ENCODE results near the gene TTF2.
"Not testable (repeated sequence)": the region's sequence is repeated elsewhere in the genome, so short reads cannot be mapped to it uniquely, and the experiment has no call there.

The TTF2 gene

DNA sequence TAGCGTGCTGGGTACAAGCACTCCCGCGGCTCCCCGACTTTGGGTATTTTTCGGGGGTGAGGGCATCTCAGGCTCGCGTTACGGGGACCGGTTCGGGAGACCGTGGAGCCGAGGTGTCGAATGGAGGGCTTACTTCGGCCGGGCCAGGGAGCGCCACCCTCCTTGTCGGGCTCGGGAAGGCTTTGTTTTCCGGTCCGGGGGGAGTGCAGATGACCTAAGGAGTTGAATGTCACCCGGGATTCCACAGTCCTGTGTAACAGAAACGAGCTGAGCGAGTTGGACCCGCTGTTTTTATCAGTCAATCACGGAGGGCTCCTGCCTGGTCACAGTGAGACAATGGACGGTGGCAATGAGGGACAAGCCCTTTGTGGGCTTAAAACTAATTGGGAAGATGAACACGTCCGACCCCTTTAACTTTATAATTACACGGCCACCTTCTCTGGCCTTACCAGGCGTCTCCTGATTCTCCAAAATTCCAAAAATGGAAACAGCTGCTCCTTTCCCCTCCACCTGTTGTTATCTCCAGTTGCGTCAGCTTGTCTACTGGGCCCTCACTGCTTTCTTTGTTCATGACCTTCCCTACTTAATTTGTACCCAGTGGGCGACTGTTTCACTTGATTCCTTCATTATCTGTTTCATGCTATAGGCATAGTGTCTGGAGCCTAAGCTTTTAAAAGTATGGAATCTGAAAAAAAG lies 62.4 kb downstream of the TTF2 start:
- DNase-seq: no peak

DNA sequence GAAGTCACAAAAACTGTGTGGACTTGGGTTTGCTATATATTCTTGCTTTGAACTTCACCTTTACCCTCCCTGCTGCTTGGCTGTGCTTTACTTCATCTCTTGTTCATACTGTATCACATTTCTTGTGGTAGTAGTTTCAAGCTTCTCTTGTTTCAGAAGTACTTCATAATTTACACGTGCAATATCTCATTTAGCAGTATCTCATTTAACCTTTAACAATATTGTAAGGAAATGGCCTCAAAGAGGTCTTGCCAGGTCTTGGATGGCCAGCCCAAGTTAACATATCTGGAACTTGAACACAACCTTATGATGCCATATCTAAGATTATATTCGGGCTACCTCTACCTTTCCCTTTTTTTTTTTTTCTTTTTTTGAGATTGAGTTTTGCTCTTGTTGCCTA lies 63.1 kb downstream of the TTF2 start:
- no peak for DNase-seq

DNA sequence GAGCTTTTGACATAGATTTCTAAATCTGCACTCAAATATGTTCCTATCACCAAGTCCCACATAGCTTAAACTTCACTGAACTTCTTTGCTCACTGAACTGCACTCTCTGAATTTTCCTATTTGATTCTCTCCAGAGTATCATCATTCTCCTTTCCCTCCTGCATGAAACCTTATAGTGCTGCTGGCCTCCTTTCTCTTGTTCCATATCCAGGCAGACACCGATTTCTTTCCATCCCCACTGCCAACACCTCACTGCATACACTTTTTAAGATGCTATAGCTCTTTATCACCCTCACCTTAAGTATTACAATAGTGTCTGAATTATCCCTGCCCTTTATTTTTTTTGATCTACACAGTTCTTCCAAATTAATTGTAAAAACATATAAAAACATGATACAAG lies 64.5 kb downstream of the TTF2 start:
- no peak for DNase-seq

DNA sequence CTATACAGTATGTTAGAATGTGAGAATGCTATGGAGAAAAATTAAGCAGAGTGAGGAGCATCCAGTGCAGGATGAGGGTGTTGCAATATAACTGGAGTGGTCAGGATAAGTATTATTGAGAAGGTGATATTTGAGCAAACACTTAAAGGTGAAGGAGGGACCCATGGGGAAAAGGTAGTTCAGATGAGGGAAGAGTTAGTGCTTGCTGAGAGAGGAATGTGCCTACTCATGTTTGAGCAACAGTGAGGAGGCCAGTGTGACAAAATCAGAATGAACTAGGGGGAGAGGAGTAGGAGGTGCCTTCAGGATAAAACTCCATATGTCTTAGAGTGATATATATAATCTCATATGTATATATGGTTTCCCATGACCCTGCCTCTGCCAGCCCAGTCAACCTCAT lies 67.7 kb downstream of the TTF2 start:
- DNase-seq: no peak

DNA sequence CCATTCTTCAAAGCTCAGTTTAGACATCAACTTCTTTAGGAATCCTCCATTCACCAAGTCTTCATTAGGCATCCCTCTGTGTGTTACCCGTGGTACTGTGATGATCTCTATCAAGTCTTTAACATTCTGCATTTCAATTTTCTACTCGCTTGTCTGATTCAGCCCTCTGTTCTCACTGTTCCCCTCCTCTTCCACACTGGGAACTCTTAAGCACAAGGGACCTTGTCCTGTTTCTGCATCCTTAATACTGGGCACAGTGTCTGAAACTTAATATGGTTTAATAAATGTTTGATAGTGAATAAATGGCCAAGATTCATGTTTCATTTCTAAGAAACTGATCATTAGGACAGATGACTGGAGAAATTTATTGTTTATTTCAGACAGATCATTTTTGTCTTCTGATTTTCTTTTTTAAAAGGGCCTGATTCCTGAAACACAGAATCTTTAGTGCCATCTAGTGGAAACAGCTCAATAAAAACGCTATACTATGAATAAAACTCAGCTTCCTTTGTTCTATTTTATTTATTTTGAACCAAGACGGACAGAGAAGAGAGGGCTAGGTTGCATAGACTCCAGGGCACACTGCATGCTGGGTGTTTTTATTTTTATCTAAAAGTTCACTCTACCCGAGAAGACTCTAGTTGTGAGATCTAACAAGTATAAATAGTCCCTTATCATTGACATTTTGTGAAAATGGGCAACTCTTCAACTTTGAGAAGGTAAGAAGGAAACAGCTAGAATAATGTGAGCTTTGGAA lies 68.4 kb downstream of the TTF2 start:
- DNase-seq: peak; percentile 53

DNA sequence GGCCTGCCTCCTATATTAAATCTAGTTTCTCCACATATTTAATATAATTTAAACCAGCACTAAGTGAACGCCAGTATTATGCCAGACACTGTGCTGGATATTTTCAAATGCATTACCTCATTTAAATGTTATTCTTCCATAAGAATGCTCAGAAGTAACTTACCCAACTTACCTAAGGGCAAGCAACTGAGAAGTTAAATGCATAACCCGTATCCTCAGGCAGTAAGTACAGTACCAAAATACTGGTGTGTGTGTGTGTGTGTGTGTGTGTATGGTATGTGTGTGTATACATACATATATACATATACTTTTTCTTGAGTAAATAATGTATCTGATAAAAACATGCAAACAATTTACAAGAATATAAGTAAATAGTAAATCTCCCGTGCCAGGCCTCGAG lies 70.4 kb downstream of the TTF2 start:
- DNase-seq: no peak

DNA sequence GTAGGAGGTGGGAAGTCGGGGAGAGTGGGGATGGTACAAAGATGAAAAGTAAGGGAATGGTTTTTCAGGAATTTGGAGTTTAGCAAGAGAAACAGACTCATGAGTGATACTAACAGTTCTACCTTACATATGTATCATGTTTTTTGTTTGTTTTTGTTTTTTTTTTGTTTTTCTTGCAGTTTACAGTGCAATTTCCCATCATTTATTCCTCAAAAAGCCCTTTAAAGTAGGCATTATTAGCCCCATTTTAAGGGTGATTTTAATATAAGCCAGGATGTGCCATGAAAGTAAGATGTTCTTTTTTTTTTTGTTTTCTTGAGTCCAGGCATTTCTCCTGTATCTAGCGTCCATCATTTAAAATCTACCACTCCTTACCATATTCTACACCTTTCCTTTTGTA lies 75.2 kb downstream of the TTF2 start:
- no peak for DNase-seq

DNA sequence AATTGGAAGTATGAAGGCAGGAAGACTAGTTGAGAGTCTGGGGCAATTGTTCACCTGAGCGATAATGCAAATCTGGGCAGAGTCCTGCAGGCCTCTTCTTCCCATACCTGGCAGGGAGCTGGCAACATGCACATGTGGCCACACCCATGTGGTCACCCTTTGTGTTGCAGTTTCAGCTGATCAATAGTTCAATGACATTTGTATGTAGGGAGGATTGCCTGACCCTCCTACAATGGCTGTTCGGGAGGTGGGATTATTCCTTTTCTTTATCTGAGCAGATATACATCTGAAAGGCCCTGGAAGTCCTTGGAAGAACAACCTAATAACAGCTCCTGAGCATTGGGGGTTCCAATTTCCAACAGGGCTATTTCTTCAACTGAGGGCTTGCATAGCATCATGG lies 76.6 kb downstream of the TTF2 start:
- DNase-seq: no peak

DNA sequence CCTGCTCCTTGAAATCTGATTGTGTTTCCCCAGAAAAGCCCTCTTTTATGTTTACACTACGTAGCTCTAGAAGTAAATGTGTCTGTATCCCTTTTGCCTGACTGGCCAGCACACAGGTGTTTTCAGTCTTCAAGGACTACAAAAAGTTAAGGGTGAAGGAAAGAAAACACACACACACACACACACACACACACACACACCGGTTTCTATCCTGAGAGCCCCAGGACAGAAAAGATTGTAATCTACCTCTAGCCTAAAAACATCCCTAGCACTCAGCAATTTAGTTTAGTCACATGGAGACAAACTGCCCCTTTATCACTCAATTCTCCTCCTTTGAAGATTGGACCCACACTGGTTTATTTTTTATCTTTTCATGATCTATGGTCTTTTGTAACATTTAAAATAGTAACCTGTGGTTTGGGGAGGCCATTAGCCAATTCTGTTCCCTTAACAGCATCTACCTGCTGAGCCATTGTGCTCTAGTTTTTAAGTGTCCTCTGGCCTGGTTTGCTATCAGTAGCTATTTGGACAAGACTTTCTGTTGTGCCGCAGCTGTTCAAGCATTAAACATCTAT lies 77.2 kb downstream of the TTF2 start:
- DNase-seq: no peak

DNA sequence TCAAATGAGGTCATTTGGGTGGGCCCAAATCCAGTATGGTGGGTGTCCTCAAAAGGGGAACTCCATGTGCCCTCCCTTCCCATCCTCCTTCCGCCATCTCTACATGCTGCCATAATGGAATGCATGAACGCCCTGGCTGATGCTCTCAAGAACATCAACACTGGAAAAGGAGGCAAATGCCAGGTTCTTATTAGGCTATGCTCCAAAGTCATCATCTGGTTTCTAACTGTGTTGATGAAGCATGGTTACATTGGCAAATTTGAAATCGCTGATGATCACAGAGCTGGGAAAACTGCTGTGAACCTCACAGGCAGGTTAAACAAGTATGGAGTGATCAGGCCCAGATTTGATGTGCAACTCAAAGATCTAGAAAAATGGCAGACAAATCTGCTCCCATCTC lies 78.0 kb downstream of the TTF2 start:
- no peak for DNase-seq

DNA sequence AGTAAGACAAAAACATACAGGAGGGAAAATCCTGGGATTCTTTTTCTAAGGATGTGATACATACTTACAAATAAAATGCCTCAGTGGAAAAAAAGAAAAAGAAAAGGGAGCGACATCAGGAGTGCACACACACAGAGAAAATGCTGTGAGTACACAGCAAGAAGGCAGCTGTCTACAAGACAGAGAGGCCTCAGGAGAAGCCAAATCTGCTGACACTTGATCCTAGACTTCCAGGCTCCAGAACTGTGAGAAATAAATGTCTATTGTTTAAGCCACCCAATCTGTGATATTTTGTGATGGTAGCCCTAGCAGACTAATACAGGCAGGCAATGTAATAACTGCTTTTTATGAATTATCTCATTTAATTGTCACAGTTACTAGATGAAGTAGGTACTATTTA lies 78.4 kb downstream of the TTF2 start:
- DNase-seq: no peak

DNA sequence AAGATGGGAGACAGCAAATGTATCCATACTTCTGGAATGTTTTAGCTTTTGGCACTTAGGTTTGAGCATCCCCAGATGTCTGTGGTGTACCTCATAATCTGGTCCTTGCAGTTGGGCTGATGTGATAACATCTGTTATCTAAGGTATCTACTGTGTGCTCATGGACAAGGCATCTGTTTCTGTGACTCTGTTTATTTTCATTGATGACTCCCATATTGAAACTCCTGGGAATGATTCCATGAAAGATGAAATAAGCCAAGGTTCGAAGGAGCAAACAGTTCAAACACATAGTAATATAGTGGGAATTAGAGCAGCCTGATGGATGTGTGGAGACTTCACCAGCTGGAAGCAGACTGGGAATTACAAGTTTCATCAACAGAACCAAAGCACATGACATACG lies 82.1 kb downstream of the TTF2 start:
- DNase-seq: no peak

DNA sequence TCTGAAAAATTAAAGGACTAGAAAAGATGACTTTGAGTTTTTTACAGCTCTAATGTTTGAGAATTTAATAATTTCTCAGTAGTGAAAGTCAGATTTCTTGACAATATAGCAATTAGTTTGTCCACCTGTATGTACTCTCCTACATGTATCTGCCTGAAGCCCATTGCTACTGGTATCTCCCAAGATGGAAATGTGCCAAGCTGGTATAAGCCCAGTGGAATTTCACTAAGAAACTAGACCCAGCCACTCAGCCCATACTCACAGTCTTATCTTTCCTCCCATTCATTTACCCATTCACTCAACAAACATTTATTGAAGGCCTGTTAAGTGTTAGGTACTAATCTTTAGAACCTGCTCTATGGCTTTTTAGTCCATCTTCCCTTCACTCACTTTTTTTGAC lies 83.0 kb downstream of the TTF2 start:
- DNase-seq: no peak

DNA sequence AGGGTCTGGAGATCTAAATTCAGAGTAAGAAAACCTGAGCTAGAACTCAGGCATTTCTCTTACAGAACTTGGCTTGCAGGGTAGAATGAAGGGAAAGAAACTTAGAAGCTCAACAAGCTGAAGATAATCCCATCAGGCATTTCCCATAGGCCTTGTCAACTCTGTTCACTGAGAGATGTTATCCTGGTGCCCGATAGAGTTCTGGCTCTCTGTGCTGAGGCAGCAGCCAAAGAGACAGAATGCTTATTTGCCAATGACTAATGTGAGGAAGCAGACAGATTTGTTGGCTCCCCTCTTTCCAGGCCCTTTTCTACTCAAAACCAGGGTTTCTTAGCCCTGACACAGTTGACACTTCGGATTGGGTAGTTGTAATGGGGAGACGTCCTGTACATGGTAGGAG lies 83.7 kb downstream of the TTF2 start:
- no peak for DNase-seq

DNA sequence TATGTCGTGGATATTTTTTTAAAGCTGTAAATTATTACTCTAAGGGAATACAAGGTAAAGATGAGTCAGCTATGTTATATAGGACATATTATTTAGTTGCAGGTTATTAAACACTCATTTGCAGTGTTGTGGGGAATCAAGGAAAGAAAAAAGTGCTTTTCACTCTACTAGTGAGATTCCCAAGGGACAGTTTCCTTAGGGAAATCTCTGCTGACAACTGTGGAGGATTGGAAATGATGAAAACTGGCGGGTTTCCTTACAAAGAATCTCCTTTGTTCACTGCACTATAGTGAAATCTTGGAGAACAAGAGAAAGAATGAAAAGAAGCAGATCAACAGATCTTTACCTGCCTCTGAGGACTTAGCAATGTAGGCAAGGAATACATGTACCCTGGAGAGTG lies 85.9 kb downstream of the TTF2 start:
- no peak for DNase-seq

DNA sequence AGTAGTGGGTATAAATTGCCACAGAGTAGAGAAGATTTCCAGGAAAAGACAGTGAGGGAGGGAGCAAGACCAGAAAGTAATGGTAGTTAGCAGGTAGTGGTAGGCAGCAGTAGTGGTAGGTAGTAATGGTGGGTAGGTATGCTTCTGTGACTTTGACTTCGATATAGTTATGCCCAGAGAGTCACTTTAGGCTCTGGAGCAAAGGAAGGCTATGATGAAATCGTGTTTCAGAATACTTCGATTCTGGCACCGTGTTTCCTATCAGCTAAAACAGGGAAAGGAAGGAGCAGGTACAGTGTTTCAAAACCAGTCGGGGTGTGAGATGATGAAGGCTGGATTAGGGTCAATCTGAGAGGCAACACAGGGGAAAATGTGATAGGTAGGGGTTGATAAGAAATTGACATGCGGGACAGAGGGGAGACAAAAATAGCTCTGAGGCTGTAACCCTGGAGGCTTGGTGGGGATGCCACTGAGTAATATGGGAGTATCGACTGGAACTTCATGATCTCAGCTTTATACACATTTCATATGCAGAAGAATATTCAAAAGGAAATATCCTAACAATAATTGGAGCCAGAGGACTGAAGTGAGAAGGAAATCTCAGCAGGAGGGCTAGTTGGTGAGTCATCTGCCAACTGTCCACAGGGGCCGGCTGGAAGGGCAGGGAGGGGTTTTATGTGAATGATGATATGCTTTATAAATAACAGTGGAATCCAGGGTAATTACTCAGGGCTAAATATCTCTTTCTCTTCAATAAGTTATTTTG lies 86.6 kb downstream of the TTF2 start:
- no peak for DNase-seq

DNA sequence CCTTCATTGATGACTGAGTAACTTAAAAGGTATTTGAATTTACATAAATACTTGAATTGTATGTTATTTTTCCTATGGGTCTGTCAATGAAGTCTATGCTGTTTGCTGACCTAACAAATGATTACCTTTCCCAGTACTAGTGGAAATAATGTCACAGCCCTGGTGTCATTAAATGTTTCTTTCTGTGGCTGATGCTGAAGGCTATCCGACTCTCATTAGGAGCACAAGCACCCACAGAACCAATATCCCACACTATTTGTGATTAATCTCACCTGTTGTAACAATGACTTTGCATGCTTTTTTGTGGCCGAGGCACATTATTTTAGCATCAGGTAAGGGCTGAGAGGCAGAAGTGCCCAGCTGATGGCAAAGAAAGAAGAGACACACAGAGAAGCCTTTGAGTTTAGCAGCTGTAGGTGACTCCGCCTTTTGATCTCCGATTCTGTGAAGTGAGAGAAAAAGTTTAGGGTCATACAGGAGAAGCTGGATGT lies 87.3 kb downstream of the TTF2 start:
- no peak for DNase-seq

DNA sequence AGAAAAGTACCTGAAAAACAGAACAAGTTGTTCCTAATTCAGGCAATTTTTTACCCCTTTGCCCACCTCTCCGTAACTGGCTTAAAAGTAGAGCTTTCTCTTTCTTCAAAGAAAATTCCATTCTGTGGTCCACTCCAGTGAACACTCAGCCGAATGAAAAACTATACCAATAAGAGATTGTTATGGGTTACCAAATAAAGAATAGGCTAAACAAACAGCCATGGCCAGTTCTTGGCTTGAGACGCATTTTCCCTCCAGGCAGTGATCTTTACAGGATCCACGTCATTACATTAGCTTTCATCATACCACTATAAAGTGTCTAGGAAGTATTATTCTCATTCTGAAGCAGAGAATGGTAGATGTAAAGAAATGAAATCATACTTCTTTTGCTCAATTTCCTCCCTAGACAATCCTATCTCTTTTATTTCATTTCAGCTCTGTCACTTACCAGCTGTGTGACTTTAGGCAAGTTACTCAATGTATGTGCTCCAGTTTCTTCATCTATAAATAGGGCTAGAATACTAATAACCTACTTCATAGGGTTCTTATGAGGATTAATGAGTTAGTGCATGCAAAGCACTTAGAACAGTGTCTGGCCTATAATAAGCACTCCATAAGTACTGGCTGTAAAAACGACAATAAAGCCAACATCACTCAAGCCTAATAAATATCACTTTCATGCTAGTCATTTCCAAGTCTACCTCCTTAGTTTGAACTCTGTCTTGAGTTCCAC lies 87.9 kb downstream of the TTF2 start:
- DNase-seq: no peak

DNA sequence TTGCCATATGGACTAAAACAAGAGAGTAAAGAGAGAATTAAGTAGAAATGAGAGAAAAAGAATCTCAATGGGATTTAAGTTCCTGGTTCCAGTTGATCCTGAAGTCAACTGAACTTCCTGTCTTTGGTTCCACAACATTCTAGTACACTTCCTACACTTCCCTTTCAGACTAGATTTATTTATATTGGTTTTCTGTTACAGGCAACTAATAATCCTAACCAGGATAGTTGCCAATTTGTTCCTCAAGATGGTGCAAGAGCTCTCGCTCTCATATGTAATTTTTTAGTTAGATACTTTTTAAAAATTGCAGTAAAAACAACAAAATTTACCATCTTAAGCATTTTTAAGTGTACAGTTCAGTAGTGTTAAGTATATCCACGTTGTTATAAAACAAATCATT lies 90.2 kb downstream of the TTF2 start:
- no peak for DNase-seq

DNA sequence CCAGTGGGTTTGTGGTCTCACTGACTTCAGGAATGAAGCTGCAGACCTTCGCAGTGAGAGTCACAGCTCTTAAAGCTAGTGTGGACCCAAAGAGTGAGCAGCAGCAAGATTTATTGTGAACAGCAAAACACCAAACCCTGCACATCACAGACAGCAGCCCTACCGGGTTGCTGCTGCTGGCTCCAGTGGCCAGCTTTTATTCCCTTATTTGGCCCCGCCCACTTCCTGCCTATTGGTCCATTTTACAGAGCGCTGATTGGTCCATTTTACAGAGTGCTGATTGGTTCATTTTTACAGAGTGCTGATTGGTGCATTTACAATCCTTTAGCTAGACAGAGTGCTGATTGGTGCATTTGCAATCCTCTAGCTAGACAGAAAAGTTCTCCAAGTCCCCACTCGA lies 91.2 kb downstream of the TTF2 start:
- not testable (repeated sequence) for DNase-seq

All from NCI-H748 treated with DMSO at 0.1 percent for 48 hours (cell line).